IMR-90 (cell line): Measurements from ENCODE around the gene IRAK3. TPM values are rescaled to one million over a fixed set of nuclear protein-coding genes. Genes with fewer than 3 reads are reported as not detected.

Experiments used
- ATAC-seq: fragments of 200-7000 bp; cut with Tn5 transposase; 2 replicates; pipeline ENCODE4 v1.9.1; 2020; ENCODE audit warnings: low read depth, mild to moderate bottlenecking, moderate library complexity
- BruUV-seq: library from RNA; stranded (reverse); fragments of 400-500 nt; replicated peaks from 2 replicates; lab custom pipeline; 2021; lab: Mats Ljungman, UMichigan
- CTCF ChIA-PET: fragments of 300-600 bp; formaldehyde crosslinking; extraction: SDS; loops from one replicate; lab custom pipeline; 2021; ENCODE audit warnings: antibody characterized with exemption; lab: Yijun Ruan, JAX
- POLR2A ChIA-PET: fragments of 300-600 bp; sonication (Branson Sonifier 250); formaldehyde crosslinking; loops from one replicate; lab custom pipeline; 2022; ENCODE audit warnings: antibody characterized with exemption; ENCODE audit not compliant: unreplicated experiment; lab: Charles Lee
- DNase-seq: peaks from one replicate; pipeline ENCODE4 v3.0.0; 2013
- H2AFZ ChIP-seq: replicated peaks from 2 replicates; pipeline ENCODE3; 2013; ENCODE audit warnings: low read length, mild to moderate bottlenecking; ENCODE audit not compliant: poor library complexity
- H2AK5ac ChIP-seq: 2 replicates; pipeline ENCODE4 v1.6.1; 2013; ENCODE audit warnings: low read depth, low read length, inconsistent platforms
- H2AK9ac ChIP-seq: replicated peaks from 2 replicates; pipeline ENCODE3; 2013; ENCODE audit warnings: mild to moderate bottlenecking, low read depth, low read length, moderate library complexity; ENCODE audit not compliant: poor library complexity
- H2BK120ac ChIP-seq: 2 replicates; pipeline ENCODE4 v1.6.1; 2013; ENCODE audit warnings: low read depth, low read length, inconsistent platforms
- H2BK15ac ChIP-seq: 3 replicates; pipeline ENCODE4 v1.6.1; 2013; ENCODE audit warnings: low read depth, low read length, inconsistent platforms
- H2BK20ac ChIP-seq: 2 replicates; pipeline ENCODE4 v1.6.1; 2013; ENCODE audit warnings: low read depth, mild to moderate bottlenecking, inconsistent platforms, low read length, moderate library complexity
- H2BK5ac ChIP-seq: 2 replicates; pipeline ENCODE4 v1.6.1; 2013; ENCODE audit warnings: mild to moderate bottlenecking, low read depth, low read length, inconsistent platforms; ENCODE audit not compliant: poor library complexity, severe bottlenecking
- H3K14ac ChIP-seq: replicated peaks from 2 replicates; pipeline ENCODE4 v1.6.1; 2013; ENCODE audit warnings: low read depth, low read length, inconsistent platforms
- H3K18ac ChIP-seq: 2 replicates; pipeline ENCODE4 v1.6.1; 2013; ENCODE audit warnings: low read depth, low read length, control low read depth
- H3K23ac ChIP-seq: 2 replicates; pipeline ENCODE4 v1.6.1; 2013; ENCODE audit warnings: low read depth, low read length, inconsistent platforms
- H3K27ac ChIP-seq: 2 replicates; pipeline ENCODE4 v1.5.1; 2013; ENCODE audit warnings: mild to moderate bottlenecking, control low read depth, low read length; ENCODE audit not compliant: insufficient read depth
- H3K27me3 ChIP-seq: 2 replicates; pipeline ENCODE4 v1.6.1; 2013; ENCODE audit warnings: low read length; ENCODE audit not compliant: control insufficient read depth, insufficient read depth
- H3K36me3 ChIP-seq: 2 replicates; pipeline ENCODE4 v1.6.1; 2013; ENCODE audit warnings: low read length, mixed read lengths; ENCODE audit not compliant: control insufficient read depth, insufficient read depth
- H3K4ac ChIP-seq: 2 replicates; pipeline ENCODE4 v1.6.1; 2013; ENCODE audit warnings: low read depth, low read length, inconsistent platforms
- H3K4me1 ChIP-seq: 2 replicates; pipeline ENCODE4 v1.6.1; 2013; ENCODE audit warnings: low read length, mixed read lengths; ENCODE audit not compliant: control insufficient read depth, insufficient read depth
- H3K4me2 ChIP-seq: 2 replicates; pipeline ENCODE4 v1.6.1; 2013; ENCODE audit warnings: low read depth, mild to moderate bottlenecking, control low read depth, low read length, moderate library complexity
- H3K4me3 ChIP-seq: 2 replicates; pipeline ENCODE4 v1.5.1; 2013; ENCODE audit warnings: low read depth, mild to moderate bottlenecking, control low read depth, low read length, moderate library complexity; ENCODE audit not compliant: insufficient read depth
- H3K56ac ChIP-seq: 2 replicates; pipeline ENCODE4 v1.6.1; 2013; ENCODE audit warnings: low read length, inconsistent platforms; ENCODE audit not compliant: insufficient read depth; ENCODE audit errors: extremely low read depth
- H3K79me1 ChIP-seq, 2 experiments: 2 replicates each; pipeline ENCODE4 v1.6.1; 2013; ENCODE audit warnings: low read length in 2 of 2, inconsistent platforms in 1 of 2, low read depth in 1 of 2
- H3K9ac ChIP-seq: 2 replicates; pipeline ENCODE4 v1.6.1; 2013; ENCODE audit warnings: low read depth, low read length, control low read depth
- H3K9me1 ChIP-seq: 2 replicates; pipeline ENCODE4 v1.6.1; 2013; ENCODE audit warnings: low read length, inconsistent platforms; ENCODE audit not compliant: insufficient read depth
- H3K9me3 ChIP-seq: 2 replicates; pipeline ENCODE4 v1.6.1; 2013; ENCODE audit warnings: low read length; ENCODE audit not compliant: control insufficient read depth, insufficient read depth
- H4K20me1 ChIP-seq: 2 replicates; pipeline ENCODE4 v1.6.1; 2013; ENCODE audit warnings: low read length, inconsistent platforms; ENCODE audit not compliant: insufficient read depth
- H4K5ac ChIP-seq: 2 replicates; pipeline ENCODE4 v1.6.1; 2013; ENCODE audit warnings: mild to moderate bottlenecking, low read depth, low read length, control low read depth
- H4K8ac ChIP-seq, 2 experiments: 2 replicates each; pipeline ENCODE4 v1.6.1; 2013; ENCODE audit warnings: low read depth in 2 of 2, low read length in 2 of 2, control low read depth in 1 of 2, inconsistent platforms in 1 of 2
- H4K91ac ChIP-seq: 2 replicates; pipeline ENCODE4 v1.6.1; 2013; ENCODE audit warnings: low read depth, low read length, inconsistent platforms; ENCODE audit not compliant: insufficient read depth
- BHLHE40 ChIP-seq: fragments of 150-350 bp; IDR thresholded peaks from 2 replicates; pipeline ENCODE4 v1.6.1; 2016; ENCODE audit warnings: mild to moderate bottlenecking, low read depth, low read length
- CEBPB ChIP-seq: IDR thresholded peaks from 2 replicates; pipeline ENCODE4 v1.6.1; 2012; ENCODE audit warnings: low read depth, low read length, improper control_type of control experiment
- CHD1 ChIP-seq: IDR thresholded peaks from 2 replicates; pipeline ENCODE4 v1.6.1; 2012; ENCODE audit warnings: low read depth, low read length, improper control_type of control experiment
- CTCF ChIP-seq: conservative IDR thresholded peaks from 2 replicates; pipeline ENCODE4 v1.5.1; 2012; ENCODE audit warnings: mild to moderate bottlenecking, low read depth, low read length, improper control_type of control experiment
- ELK1 ChIP-seq: fragments of 150-350 bp; IDR thresholded peaks from 2 replicates; pipeline ENCODE4 v1.6.1; 2016; ENCODE audit warnings: low read depth, mild to moderate bottlenecking, low read length, moderate library complexity, borderline replicate concordance
- FOS ChIP-seq: fragments of 150-350 bp; IDR thresholded peaks from 2 replicates; pipeline ENCODE4 v1.6.1; 2016; ENCODE audit warnings: low read depth, low read length
- MAFK ChIP-seq: IDR thresholded peaks from 2 replicates; pipeline ENCODE4 v1.6.1; 2012; ENCODE audit warnings: low read depth, low read length, improper control_type of control experiment
- MAZ ChIP-seq: IDR thresholded peaks from 2 replicates; pipeline ENCODE4 v1.6.1; 2012; ENCODE audit warnings: low read depth, mild to moderate bottlenecking, low read length, improper control_type of control experiment, moderate library complexity, borderline replicate concordance
- MXI1 ChIP-seq: IDR thresholded peaks from 2 replicates; pipeline ENCODE4 v1.6.1; 2012; ENCODE audit warnings: low read depth, mild to moderate bottlenecking, low read length, moderate library complexity, borderline replicate concordance
- NFE2L2 ChIP-seq: fragments of 150-350 bp; IDR thresholded peaks from 2 replicates; pipeline ENCODE4 v1.6.1; 2016; ENCODE audit warnings: low read depth, mild to moderate bottlenecking, low read length
- POLR2A ChIP-seq: IDR thresholded peaks from 2 replicates; pipeline ENCODE4 v1.6.1; 2012; ENCODE audit warnings: mild to moderate bottlenecking, low read depth, low read length
- RAD21 ChIP-seq: IDR thresholded peaks from 2 replicates; pipeline ENCODE4 v1.6.1; 2012; ENCODE audit warnings: low read length, improper control_type of control experiment
- RCOR1 ChIP-seq: IDR thresholded peaks from 2 replicates; pipeline ENCODE4 v1.6.1; 2012; ENCODE audit warnings: mild to moderate bottlenecking, low read length, improper control_type of control experiment; ENCODE audit not compliant: insufficient replicate concordance
- RFX5 ChIP-seq: IDR thresholded peaks from 2 replicates; pipeline ENCODE4 v1.8.0; 2012; ENCODE audit warnings: low read depth, mild to moderate bottlenecking, low read length, moderate library complexity
- SMC3 ChIP-seq: fragments of 150-350 bp; IDR thresholded peaks from 2 replicates; pipeline ENCODE4 v1.6.1; 2016; ENCODE audit warnings: low read depth, mild to moderate bottlenecking, antibody characterized with exemption, low read length, moderate library complexity
- dilution Hi-C: fragments of 300-500 bp; cut with HindIII; formaldehyde crosslinking; loops from one replicate; pipeline ENCODE4 v1.14.3; 2018; ENCODE audit warnings: low sequenced_read_pairs; ENCODE audit not compliant: unreplicated experiment
- in situ Hi-C: fragments of 300-500 bp; cut with MboI; formaldehyde crosslinking; loops from 3 replicates; pipeline ENCODE4 v1.14.3; 2019; ENCODE audit warnings: low sequenced_read_pairs, inconsistent platforms, mixed read lengths
- intact Hi-C: fragments of 100-400 bp; cut with micrococcal nuclease; formaldehyde crosslinking; loops from 2 replicates; pipeline ENCODE4 v1.10.0; 2022
- polyA plus RNA-seq, 3 experiments: library from polyadenylated mRNA; depleted of rRNA; stranded (reverse); fragments of >200 nt; gene quantifications; 2 replicates each; pipeline ENCODE4 v1.2.3, GENCODE V29; 2012; ENCODE audit warnings: low replicate concordance in 1 of 3
- total RNA-seq: library from RNA; depleted of rRNA; stranded (reverse); fragments of >200 nt; gene quantifications from 2 replicates; pipeline ENCODE4 v1.2.3, GENCODE V29; 2012
- TF ChIP-seq, protein P1 (sequence below): fragments of 150-350 bp; IDR thresholded peaks from 2 replicates; pipeline ENCODE4 v1.6.1; 2017; ENCODE audit warnings: mild to moderate bottlenecking, antibody characterized with exemption, low read length, low read depth

IRAK3 gene
- total and polyA plus RNA-seq, 2 of the 4 experiments (the other 2 are of a cell fraction) = 0.53 to 0.72 TPM

DNA sequence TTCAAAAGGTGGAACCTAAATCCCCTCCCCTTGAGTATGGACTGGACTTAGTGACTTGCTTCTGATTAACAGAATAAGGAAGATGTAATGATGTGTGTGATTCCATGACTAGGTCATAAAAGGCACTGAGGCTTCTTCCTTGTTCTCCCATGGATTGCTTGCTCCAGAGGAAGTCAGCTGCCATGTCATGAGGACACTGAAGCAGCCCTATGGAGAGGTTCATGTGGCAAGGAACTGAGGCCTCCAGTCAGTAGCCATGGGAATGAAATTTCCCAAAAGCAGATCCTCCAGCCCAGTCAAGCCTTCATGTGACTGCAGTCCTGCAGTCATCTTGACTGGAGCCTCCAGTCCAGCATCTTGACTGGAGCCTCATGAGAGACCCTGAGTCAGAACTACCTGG lies 29.9 kb upstream of the IRAK3 start:
- H2BK15ac ChIP-seq = no peak overlapping the region
- H3K18ac ChIP-seq = no peak overlapping the region
- H3K79me1 ChIP-seq = peaks cover 42 to 61% of the 10 kb centered on the region in 2 experiments
- no peak overlapping the region for H3K27ac ChIP-seq
- no peaks in the 10 kb centered on the region for H3K27me3 ChIP-seq
- H3K23ac ChIP-seq = no peak overlapping the region
- no peak overlapping the region for H4K91ac ChIP-seq
- H3K56ac ChIP-seq = no peak overlapping the region
- no peak overlapping the region for H4K8ac ChIP-seq
- H2BK5ac ChIP-seq = no peak overlapping the region
- H4K20me1 ChIP-seq = peaks cover 3% of the 10 kb centered on the region; the same call in 1 of the 2 replicates
- dilution Hi-C loops = no loop called here
- no peaks in the 10 kb centered on the region; the same call in 1 of the 2 replicates for H3K4me1 ChIP-seq
- intact Hi-C loops = loop anchor here (10.0 kb wide), 1 partner anchor 1934 kb away; the partner anchor contains the start of gene KICS2
- H3K4me3 ChIP-seq = no peak overlapping the region
- no peak overlapping the region for H2AK9ac ChIP-seq
- ATAC-seq (no peak), DNase-seq (no peak)
- H2AK5ac ChIP-seq = no peak overlapping the region
- H4K5ac ChIP-seq = no peak overlapping the region
- 0 out of 2 replicates have a peak, but pooled peaks cover 3% of the 10 kb centered on the region for H3K9me1 ChIP-seq
- no peak overlapping the region for H2BK120ac ChIP-seq
- H2AFZ ChIP-seq = no peak overlapping the region
- H2BK20ac ChIP-seq = no peak overlapping the region
- H3K4ac ChIP-seq = no peak overlapping the region
- CTCF ChIA-PET = no interaction called here
- no TSS peak for BruUV-seq
- no peak overlapping the region for H3K14ac ChIP-seq
- no peak overlapping the region for H3K9ac ChIP-seq
- POLR2A ChIA-PET = no interaction called here
- in situ Hi-C loops = loop anchor here (25.0 kb wide), 1 partner anchor 253 kb away; no protein-coding TSS in a partner anchor
- no peak overlapping the region for H3K4me2 ChIP-seq
- TF ChIP-seq FOS (no peak), MAZ (no peak), CEBPB (no peak), RFX5 (no peak), POLR2A (no peak), CHD1 (no peak), CTCF (no peak), RCOR1 (no peak), MXI1 (no peak), ELK1 (no peak), MAFK (no peak), RAD21 (no peak), NFE2L2 (no peak), SMC3 (no peak), BHLHE40 (no peak)
- TF ChIP-seq, protein P1, sequence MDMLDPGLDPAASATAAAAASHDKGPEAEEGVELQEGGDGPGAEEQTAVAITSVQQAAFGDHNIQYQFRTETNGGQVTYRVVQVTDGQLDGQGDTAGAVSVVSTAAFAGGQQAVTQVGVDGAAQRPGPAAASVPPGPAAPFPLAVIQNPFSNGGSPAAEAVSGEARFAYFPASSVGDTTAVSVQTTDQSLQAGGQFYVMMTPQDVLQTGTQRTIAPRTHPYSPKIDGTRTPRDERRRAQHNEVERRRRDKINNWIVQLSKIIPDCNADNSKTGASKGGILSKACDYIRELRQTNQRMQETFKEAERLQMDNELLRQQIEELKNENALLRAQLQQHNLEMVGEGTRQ = no peak
- H3K36me3 ChIP-seq = peaks cover 3% of the 10 kb centered on the region
- no peaks in the 10 kb centered on the region; the same call in 1 of the 2 replicates for H3K9me3 ChIP-seq
